ENCODE data around the gene MYCL.

Gene MYCL

GRCh38 chr1:39861003-39861402 is 40.7 kb downstream of the MYCL start:
- Histone ChIP-seq H3K4me3 (ENCODE audit: control insufficient read depth in 1 of 7, extremely low read depth in 1 of 7, insufficient read depth in 4 of 7, low read depth in 2 of 7, low read length in 6 of 7) (no peak overlapping the region), H3K9me3 (ENCODE audit: control extremely low read depth in 1 of 5, control insufficient read depth in 4 of 5, insufficient read depth in 2 of 5, low read depth in 1 of 5, low read length in 4 of 5) (no peaks in the 10 kb centered on the region), H3K27me3 (replicated peaks in 2 of 5; ENCODE audit: control insufficient read depth in 4 of 5, insufficient read depth in 5 of 5, low read length in 4 of 5) (no peaks in the 10 kb centered on the region), H3K4me1 (ENCODE audit: control extremely low read depth in 1 of 4, control insufficient read depth in 4 of 4, insufficient read depth in 4 of 4, low read length in 3 of 4) (no peaks in the 10 kb centered on the region), H3K27ac (ENCODE audit: insufficient read depth in 1 of 2, low read depth in 1 of 2, low read length in 2 of 2, poor library complexity in 1 of 2, severe bottlenecking in 2 of 2) (no peak overlapping the region), H3K36me3 (ENCODE audit: control insufficient read depth in 4 of 4, insufficient read depth in 4 of 4, low read length in 3 of 4) (peaks cover 3 to 27% (median 4%) of the 10 kb centered on the region in 4 experiments)
- DNase-seq, result no peak
- ChIA-PET POLR2A (no interaction called here), CTCF (no interaction called here)
- 91% methylated on average over 4 of the region's 7 CpGs for WGBS (ENCODE audit: insufficient coverage)

GRCh38 chr1:39859859-39860812 is 41.6 kb downstream of the MYCL start:
- peaks cover 3 to 24% (median 8%) of the 10 kb centered on the region in 4 experiments for H3K36me3 ChIP-seq (ENCODE audit: control insufficient read depth in 4 of 4, insufficient read depth in 4 of 4, low read length in 3 of 4)
- peak in 1 of 3 donors; percentile 35 for DNase-seq
- ChIA-PET CTCF (interaction anchor here (1.2 kb wide), 1 partner anchor 10 kb away, joined by 3 read pairs; no protein-coding TSS in a partner anchor), POLR2A (interaction anchor here (0.6 kb wide), 1 partner anchor 10 kb away, joined by 3 read pairs; no protein-coding TSS in a partner anchor)
- H3K27me3 ChIP-seq (replicated peaks in 2 of 5; ENCODE audit: control insufficient read depth in 4 of 5, insufficient read depth in 5 of 5, low read length in 4 of 5), result no peaks in the 10 kb centered on the region
- no peaks in the 10 kb centered on the region for H3K9me3 ChIP-seq (ENCODE audit: control extremely low read depth in 1 of 5, control insufficient read depth in 4 of 5, insufficient read depth in 2 of 5, low read depth in 1 of 5, low read length in 4 of 5)
- 100% methylated on average over 3 of the region's 7 CpGs for WGBS (ENCODE audit: insufficient coverage)
- H3K4me1 ChIP-seq (ENCODE audit: control extremely low read depth in 1 of 4, control insufficient read depth in 4 of 4, insufficient read depth in 4 of 4, low read length in 3 of 4), result no peaks in the 10 kb centered on the region
- no peak overlapping the region for H3K4me3 ChIP-seq (ENCODE audit: control insufficient read depth in 1 of 7, extremely low read depth in 1 of 7, insufficient read depth in 4 of 7, low read depth in 2 of 7, low read length in 6 of 7)
- no peak overlapping the region for H3K27ac ChIP-seq (ENCODE audit: insufficient read depth in 1 of 2, low read depth in 1 of 2, low read length in 2 of 2, poor library complexity in 1 of 2, severe bottlenecking in 2 of 2)

- DNase-seq, result no peak
- WGBS (ENCODE audit: insufficient coverage), result no CpG with 5 or more reads among the region's 3 CpGs
- no peak overlapping the region for H3K27ac ChIP-seq (ENCODE audit: insufficient read depth in 1 of 2, low read depth in 1 of 2, low read length in 2 of 2, poor library complexity in 1 of 2, severe bottlenecking in 2 of 2)
- ChIA-PET CTCF (interaction anchor here (1.5 to 2.5 kb wide), 2 partner anchors 10 to 115 kb away, joined by 3 to 5 read pairs; no protein-coding TSS in a partner anchor), POLR2A (interaction anchor here (0.7 kb wide), 1 partner anchor 694 kb away, joined by 3 read pairs; no protein-coding TSS in a partner anchor)
- no peaks in the 10 kb centered on the region for H3K9me3 ChIP-seq (ENCODE audit: control extremely low read depth in 1 of 5, control insufficient read depth in 4 of 5, insufficient read depth in 2 of 5, low read depth in 1 of 5, low read length in 4 of 5)
- no peaks in the 10 kb centered on the region for H3K27me3 ChIP-seq (replicated peaks in 2 of 5; ENCODE audit: control insufficient read depth in 4 of 5, insufficient read depth in 5 of 5, low read length in 4 of 5)
- peaks cover 3 to 30% (median 14%) of the 10 kb centered on the region in 4 experiments for H3K36me3 ChIP-seq (ENCODE audit: control insufficient read depth in 4 of 4, insufficient read depth in 4 of 4, low read length in 3 of 4)
- no peaks in the 10 kb centered on the region for H3K4me1 ChIP-seq (ENCODE audit: control extremely low read depth in 1 of 4, control insufficient read depth in 4 of 4, insufficient read depth in 4 of 4, low read length in 3 of 4)
- H3K4me3 ChIP-seq (ENCODE audit: control insufficient read depth in 1 of 7, extremely low read depth in 1 of 7, insufficient read depth in 4 of 7, low read depth in 2 of 7, low read length in 6 of 7), result no peak overlapping the region
Measured at GRCh38 chr1:39858315-39858714, 43.4 kb downstream of the MYCL start.

GRCh38 chr1:39857126-39857878 is 44.4 kb downstream of the MYCL start:
- Histone ChIP-seq H3K36me3 (ENCODE audit: control insufficient read depth in 4 of 4, insufficient read depth in 4 of 4, low read length in 3 of 4) (peaks cover 3 to 30% (median 15%) of the 10 kb centered on the region in 4 experiments), H3K27ac (ENCODE audit: insufficient read depth in 1 of 2, low read depth in 1 of 2, low read length in 2 of 2, poor library complexity in 1 of 2, severe bottlenecking in 2 of 2) (no peak overlapping the region), H3K4me1 (ENCODE audit: control extremely low read depth in 1 of 4, control insufficient read depth in 4 of 4, insufficient read depth in 4 of 4, low read length in 3 of 4) (no peaks in the 10 kb centered on the region), H3K4me3 (ENCODE audit: control insufficient read depth in 1 of 7, extremely low read depth in 1 of 7, insufficient read depth in 4 of 7, low read depth in 2 of 7, low read length in 6 of 7) (no peak overlapping the region), H3K9me3 (ENCODE audit: control extremely low read depth in 1 of 5, control insufficient read depth in 4 of 5, insufficient read depth in 2 of 5, low read depth in 1 of 5, low read length in 4 of 5) (no peaks in the 10 kb centered on the region), H3K27me3 (replicated peaks in 2 of 5; ENCODE audit: control insufficient read depth in 4 of 5, insufficient read depth in 5 of 5, low read length in 4 of 5) (no peaks in the 10 kb centered on the region)
- POLR2A ChIA-PET, result no interaction called here
- WGBS (ENCODE audit: insufficient coverage), result no CpG with 5 or more reads among the region's 3 CpGs
- CTCF ChIA-PET, result interaction anchor here (1.2 to 2.5 kb wide), 3 partner anchors 11 to 116 kb away, joined by 3 to 5 read pairs (median 4); no protein-coding TSS in a partner anchor
- DNase-seq, result no peak

DNA sequence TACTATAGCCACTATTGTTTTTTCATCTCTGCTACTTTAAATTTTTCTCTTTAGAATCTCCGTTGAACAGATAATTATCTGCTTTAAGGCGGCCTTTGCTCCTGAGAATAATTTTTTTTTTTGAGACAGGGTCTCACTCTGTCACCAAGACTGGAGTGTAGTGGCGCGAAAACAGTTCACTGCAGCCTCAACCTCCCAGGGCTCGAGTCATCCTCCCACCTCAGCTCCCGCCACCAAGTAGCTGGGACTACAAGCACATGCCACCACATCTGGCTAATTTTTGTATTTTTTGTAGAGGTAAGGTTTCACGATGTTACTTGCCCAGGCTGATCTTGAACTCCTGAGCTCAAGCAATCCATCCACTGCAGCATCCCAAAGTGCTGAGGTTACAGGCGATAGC is 47.0 kb downstream of the MYCL start:
- H3K27me3 ChIP-seq (replicated peaks in 2 of 5; ENCODE audit: control insufficient read depth in 4 of 5, insufficient read depth in 5 of 5, low read length in 4 of 5), result no peaks in the 10 kb centered on the region
- CTCF ChIA-PET, result no interaction called here

DNA sequence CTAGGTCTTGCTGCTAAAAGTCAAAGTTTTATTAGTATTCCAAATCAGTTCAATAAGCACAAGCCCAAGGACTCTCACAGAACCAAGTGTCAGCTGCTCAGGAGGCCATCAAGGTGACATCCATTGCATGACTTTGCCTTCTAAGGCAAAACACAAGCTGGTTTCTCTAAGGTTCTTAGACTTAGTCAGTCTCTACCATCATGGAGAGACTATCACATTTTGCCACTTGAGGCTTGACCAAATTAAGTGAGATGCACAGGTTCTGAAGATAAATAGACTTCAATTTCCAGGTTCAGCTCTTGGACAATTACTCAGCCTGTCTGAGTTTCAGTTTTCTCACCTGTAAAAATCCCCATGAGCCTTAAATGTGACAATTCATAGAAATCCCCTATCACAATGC is 47.4 kb downstream of the MYCL start:
- ChIA-PET POLR2A (no interaction called here), CTCF (no interaction called here)
- H3K4me1 ChIP-seq (ENCODE audit: control extremely low read depth in 1 of 4, control insufficient read depth in 4 of 4, insufficient read depth in 4 of 4, low read length in 3 of 4), result peaks cover 0 to 2% (median 0%) of the 10 kb centered on the region in 4 experiments
- H3K27me3 ChIP-seq (replicated peaks in 2 of 5; ENCODE audit: control insufficient read depth in 4 of 5, insufficient read depth in 5 of 5, low read length in 4 of 5), result no peaks in the 10 kb centered on the region
- DNase-seq, result no peak
- peaks cover 7 to 39% (median 20%) of the 10 kb centered on the region in 4 experiments for H3K36me3 ChIP-seq (ENCODE audit: control insufficient read depth in 4 of 4, insufficient read depth in 4 of 4, low read length in 3 of 4)
- no peak overlapping the region for H3K27ac ChIP-seq (ENCODE audit: insufficient read depth in 1 of 2, low read depth in 1 of 2, low read length in 2 of 2, poor library complexity in 1 of 2, severe bottlenecking in 2 of 2)
- H3K9me3 ChIP-seq (ENCODE audit: control extremely low read depth in 1 of 5, control insufficient read depth in 4 of 5, insufficient read depth in 2 of 5, low read depth in 1 of 5, low read length in 4 of 5), result no peaks in the 10 kb centered on the region
- no peak overlapping the region for H3K4me3 ChIP-seq (ENCODE audit: control insufficient read depth in 1 of 7, extremely low read depth in 1 of 7, insufficient read depth in 4 of 7, low read depth in 2 of 7, low read length in 6 of 7)

More for the DNA sequence above, 47.0 kb downstream of the MYCL start:
- WGBS (ENCODE audit: insufficient coverage), result 80% methylated on average over 2 of the region's 8 CpGs
- no peaks in the 10 kb centered on the region for H3K9me3 ChIP-seq (ENCODE audit: control extremely low read depth in 1 of 5, control insufficient read depth in 4 of 5, insufficient read depth in 2 of 5, low read depth in 1 of 5, low read length in 4 of 5)
- H3K36me3 ChIP-seq (ENCODE audit: control insufficient read depth in 4 of 4, insufficient read depth in 4 of 4, low read length in 3 of 4), result peaks cover 3 to 35% (median 16%) of the 10 kb centered on the region in 4 experiments
- no peak for DNase-seq
- POLR2A ChIA-PET, result no interaction called here
- H3K4me3 ChIP-seq (ENCODE audit: control insufficient read depth in 1 of 7, extremely low read depth in 1 of 7, insufficient read depth in 4 of 7, low read depth in 2 of 7, low read length in 6 of 7), result no peak overlapping the region
- peaks cover 0 to 2% (median 0%) of the 10 kb centered on the region in 4 experiments for H3K4me1 ChIP-seq (ENCODE audit: control extremely low read depth in 1 of 4, control insufficient read depth in 4 of 4, insufficient read depth in 4 of 4, low read length in 3 of 4)
- no peak overlapping the region for H3K27ac ChIP-seq (ENCODE audit: insufficient read depth in 1 of 2, low read depth in 1 of 2, low read length in 2 of 2, poor library complexity in 1 of 2, severe bottlenecking in 2 of 2)

Data from common myeloid progenitor, CD34-positive (primary cell).